ENCODE results near the gene MCRIP2.

Gene MCRIP2

DNA sequence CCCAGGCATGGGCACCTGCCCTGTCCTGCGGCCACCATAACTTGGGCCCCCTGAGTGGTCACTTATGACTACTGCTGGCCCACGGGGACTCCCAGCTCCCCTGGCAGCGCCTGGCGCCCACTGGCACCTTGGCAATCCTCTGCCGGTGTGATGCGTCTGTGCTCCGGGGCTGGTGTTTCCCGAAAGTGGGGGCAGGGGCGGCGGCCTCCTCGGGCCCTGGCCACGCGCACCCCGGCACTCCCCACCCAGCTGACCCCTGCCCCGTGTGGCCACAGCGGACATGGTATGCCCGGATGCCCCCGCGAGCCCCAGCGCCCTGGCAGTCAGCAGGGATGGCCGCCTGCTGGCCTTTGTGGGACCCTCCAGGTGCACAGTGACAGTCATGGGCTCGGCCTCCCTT is 15.9 kb downstream of the MCRIP2 start:
- TF ChIP-seq, protein P1, sequence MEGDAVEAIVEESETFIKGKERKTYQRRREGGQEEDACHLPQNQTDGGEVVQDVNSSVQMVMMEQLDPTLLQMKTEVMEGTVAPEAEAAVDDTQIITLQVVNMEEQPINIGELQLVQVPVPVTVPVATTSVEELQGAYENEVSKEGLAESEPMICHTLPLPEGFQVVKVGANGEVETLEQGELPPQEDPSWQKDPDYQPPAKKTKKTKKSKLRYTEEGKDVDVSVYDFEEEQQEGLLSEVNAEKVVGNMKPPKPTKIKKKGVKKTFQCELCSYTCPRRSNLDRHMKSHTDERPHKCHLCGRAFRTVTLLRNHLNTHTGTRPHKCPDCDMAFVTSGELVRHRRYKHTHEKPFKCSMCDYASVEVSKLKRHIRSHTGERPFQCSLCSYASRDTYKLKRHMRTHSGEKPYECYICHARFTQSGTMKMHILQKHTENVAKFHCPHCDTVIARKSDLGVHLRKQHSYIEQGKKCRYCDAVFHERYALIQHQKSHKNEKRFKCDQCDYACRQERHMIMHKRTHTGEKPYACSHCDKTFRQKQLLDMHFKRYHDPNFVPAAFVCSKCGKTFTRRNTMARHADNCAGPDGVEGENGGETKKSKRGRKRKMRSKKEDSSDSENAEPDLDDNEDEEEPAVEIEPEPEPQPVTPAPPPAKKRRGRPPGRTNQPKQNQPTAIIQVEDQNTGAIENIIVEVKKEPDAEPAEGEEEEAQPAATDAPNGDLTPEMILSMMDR (conservative IDR thresholded peaks at IDR 0.05): no peak
- TF ChIP-seq ZFX (IDR thresholded peaks at IDR 0.05): no peak
- H3K27ac ChIP-seq: no peak overlapping the region

DNA sequence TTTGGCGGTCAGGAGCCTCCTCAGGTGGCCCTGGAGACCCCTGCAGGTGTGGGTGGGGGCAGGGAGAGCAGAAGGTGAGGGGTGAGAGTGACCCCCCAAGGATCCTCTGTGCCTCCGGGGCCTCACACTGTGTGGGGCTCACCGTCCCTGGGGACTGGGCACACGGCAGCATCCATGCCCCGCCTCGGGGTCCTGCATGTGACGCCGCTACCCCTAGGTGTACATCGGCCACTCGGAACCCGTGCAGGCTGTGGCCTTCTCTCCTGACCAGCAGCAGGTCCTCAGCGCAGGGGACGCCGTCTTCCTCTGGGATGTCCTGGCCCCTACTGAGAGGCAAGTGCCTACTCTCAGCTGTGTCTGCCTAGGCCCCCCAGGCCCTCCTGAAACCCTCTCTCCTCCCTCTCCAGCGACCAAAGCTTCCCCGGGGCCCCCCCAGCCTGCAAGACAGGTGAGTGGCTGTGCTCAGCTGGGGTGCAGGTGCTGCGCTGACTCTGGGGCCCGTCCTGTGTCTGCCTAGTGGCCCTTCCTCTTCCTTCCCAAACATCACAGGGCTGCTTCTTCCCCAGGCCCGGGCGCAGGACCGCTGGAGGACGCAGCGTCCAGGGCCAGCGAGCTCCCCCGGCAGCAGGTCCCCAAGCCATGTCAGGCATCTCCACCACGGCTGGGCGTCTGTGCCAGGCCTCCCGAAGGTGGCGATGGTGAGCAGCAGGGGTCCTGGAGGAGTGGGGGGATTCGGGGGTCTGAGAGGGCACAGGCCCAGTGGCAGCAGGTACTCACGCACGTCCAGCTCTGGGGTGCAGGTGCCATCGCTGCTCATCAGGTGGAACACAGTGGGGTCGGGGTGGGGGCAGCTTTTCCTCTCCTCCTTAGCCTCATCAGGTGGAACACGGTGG is 17.3 kb downstream of the MCRIP2 start:
- no peak for TF ChIP-seq ZFX (IDR thresholded peaks at IDR 0.05)
- TF ChIP-seq, protein P1 (conservative IDR thresholded peaks at IDR 0.05): no peak; the same call in 1 of the 2 replicates
- H3K27ac ChIP-seq: no peak overlapping the region

DNA sequence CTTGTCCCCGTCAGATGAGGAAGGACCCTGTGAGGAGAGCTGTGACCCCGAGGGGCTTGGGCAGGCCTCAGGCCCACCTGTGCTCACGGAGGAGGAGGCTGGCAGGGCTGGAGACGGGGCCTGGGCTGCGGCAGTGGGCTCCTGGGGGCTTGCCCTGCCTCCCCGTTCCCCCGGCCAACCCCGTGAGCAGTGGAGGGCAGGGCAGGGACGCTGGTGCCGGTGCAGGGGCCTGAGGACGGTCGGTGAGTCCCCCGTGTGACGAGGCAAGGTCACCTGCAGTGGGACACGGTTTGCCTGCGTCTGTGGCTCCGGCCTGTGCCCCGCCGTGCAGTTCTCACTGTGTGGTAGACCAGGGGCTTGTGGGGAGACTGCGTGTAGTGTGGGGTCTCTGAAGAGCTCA is 18.0 kb downstream of the MCRIP2 start:
- TF ChIP-seq, protein P1 (conservative IDR thresholded peaks at IDR 0.05): no peak
- no peak for TF ChIP-seq ZFX (IDR thresholded peaks at IDR 0.05)
- no peak overlapping the region; the same call in 1 of the 2 replicates for H3K27ac ChIP-seq

DNA sequence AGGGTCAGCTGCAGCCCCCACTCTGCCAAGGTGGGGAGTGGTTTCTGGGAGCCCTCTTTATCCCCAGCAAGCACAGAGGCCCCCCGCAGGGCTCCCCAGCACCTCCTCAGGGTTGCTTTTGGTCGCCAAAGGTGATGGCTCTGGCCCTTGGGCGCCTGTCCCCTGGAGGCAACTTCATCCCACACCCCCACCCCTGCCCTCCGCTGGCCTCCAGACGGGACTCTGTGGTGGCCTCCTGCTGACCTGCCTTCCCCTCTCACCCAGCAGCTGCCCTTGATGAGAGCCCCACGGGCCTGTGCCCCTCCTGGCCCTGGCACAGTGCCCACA is 18.5 kb downstream of the MCRIP2 start:
- TF ChIP-seq ZFX (IDR thresholded peaks at IDR 0.05): no peak
- peak overlapping the region; percentile 47 for H3K27ac ChIP-seq

DNA sequence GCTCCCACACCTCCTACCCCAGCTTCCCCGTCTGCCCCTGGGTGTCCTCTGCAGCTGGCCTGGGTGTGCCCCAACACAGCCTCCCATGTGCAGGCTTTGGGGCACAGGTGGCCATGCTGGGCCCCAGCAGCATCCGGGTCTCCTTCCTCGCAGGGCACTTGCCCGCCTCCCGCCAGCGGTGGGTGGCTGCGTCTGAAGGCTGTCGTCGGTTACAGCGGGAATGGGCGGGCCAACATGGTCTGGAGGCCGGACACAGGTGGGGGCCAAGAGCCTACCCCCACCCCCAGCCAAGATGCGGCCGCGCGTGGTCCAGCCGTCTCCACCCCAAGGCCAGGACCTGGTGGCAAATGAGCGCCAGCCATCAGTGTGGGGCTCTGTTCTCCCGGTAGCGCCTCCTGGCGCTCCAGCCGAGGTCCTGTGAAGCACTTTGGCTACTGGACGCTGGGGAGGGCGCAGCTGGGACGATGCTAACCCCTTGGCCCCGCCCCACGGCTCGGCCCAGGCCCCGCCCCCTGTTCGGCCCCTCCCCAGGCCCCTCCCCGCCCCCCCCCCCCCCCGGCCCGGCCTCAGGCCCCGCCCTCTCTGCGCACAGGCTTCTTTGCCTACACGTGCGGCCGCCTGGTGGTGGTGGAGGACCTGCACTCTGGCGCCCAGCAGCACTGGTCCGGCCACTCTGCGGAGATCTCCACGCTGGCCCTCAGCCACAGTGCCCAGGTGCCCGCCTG is 19.0 kb downstream of the MCRIP2 start:
- H3K27ac ChIP-seq: peak overlapping the region; percentile 90
- TF ChIP-seq, protein P1 (conservative IDR thresholded peaks at IDR 0.05): peak; percentile 84
- no peak for TF ChIP-seq ZFX (IDR thresholded peaks at IDR 0.05)

DNA sequence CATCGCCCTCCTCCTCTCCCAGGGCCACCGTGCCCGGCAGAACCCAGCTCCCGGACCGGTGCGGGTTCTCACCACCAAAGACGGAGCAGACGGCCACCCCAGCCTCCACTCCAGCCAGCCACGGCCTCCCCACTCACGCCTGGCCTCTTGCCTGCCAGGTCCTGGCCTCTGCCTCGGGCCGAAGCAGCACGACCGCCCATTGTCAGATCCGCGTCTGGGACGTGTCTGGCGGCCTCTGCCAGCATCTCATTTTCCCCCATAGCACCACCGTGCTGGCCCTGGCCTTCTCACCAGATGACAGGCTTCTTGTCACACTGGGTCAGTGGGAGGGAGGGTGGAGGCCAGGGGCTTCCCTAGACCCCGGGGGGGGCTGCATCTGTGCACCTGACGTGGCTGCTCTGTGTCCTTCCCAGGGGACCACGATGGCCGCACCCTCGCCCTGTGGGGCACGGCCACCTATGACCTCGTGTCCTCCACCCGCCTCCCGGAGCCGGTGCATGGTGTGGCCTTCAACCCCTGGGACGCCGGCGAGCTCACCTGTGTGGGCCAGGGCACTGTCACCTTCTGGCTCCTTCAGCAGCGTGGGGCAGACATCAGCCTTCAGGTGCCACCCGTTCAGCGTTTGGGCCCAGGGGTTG is 19.7 kb downstream of the MCRIP2 start:
- H3K27ac ChIP-seq: peak overlapping the region; percentile 90
- no peak for TF ChIP-seq ZFX (IDR thresholded peaks at IDR 0.05)
- TF ChIP-seq, protein P1 (conservative IDR thresholded peaks at IDR 0.05): no peak; the same call in 1 of the 2 replicates

DNA sequence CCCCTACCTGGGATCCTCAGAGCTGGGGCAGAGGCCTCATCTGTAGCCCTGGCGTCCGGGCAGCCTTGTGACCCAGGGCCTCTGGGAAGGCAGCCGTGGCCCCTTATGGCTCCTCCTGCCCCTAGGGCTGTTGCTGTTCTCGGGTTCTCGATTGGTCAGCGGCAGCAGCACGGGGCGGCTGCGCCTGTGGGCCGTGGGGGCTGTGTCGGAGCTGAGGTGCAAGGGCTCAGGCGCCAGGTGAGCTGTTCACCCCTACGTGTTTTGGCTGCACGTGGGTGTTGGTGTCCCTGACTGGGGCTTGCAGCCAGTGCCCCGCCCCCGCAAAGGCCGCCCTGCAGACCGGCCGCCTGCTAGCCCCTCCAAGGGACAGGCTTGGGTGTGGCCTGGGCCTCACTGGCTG is 20.5 kb downstream of the MCRIP2 start:
- no peak for TF ChIP-seq ZFX (IDR thresholded peaks at IDR 0.05)
- TF ChIP-seq, protein P1 (conservative IDR thresholded peaks at IDR 0.05): no peak
- peak overlapping the region; percentile 90 for H3K27ac ChIP-seq

Data from C4-2B (cell line).